SU-DHL-6 (cell line): ENCODE measurements around the gene UROC1.

Experiments
- H2AFZ ChIP-seq: fragments of 200-600 bp; sonication (generic); 2 replicates; pipeline ENCODE4 v1.6.1; 2014; ENCODE audit warnings: low read depth, mild to moderate bottlenecking, moderate library complexity, mixed read lengths, antibody characterized with exemption, low read length; ENCODE audit not compliant: severe bottlenecking
- H3F3A ChIP-seq: fragments of 200-600 bp; shearing (Covaris generic); 2 replicates; pipeline ENCODE4 v1.6.0; 2016; ENCODE audit warnings: antibody characterized with exemption, mild to moderate bottlenecking; ENCODE audit not compliant: insufficient read depth
- H3K27ac ChIP-seq: fragments of 200-600 bp; sonication (generic); 2 replicates; pipeline ENCODE4 v1.5.1; 2016; ENCODE audit warnings: low read depth, mild to moderate bottlenecking, low read length, moderate library complexity, mixed read lengths
- H3K27me3 ChIP-seq: fragments of 200-600 bp; sonication (generic), shearing (Covaris generic); 2 replicates; pipeline ENCODE4 v1.6.0; 2014; ENCODE audit warnings: mild to moderate bottlenecking, low read length
- H3K36me3 ChIP-seq: fragments of 200-600 bp; sonication (generic); 2 replicates; pipeline ENCODE4 v1.6.1; 2014; ENCODE audit warnings: mild to moderate bottlenecking, low read length, mixed read lengths
- H3K4me2 ChIP-seq: fragments of 300-600, 200-600 bp; shearing (Covaris generic), sonication (generic); 2 replicates; pipeline ENCODE4 v1.6.0; 2014; ENCODE audit warnings: low read length, low read depth, mild to moderate bottlenecking; ENCODE audit not compliant: poor library complexity, severe bottlenecking
- H3K4me3 ChIP-seq: fragments of 200-600 bp; sonication (generic); 2 replicates; pipeline ENCODE4 v1.5.1; 2014; ENCODE audit warnings: antibody characterized with exemption, low read length, mild to moderate bottlenecking, mixed read lengths; ENCODE audit not compliant: insufficient read depth, poor library complexity, severe bottlenecking
- H3K79me2 ChIP-seq: fragments of 200-600 bp; sonication (generic); 2 replicates; pipeline ENCODE4 v1.6.1; 2014; ENCODE audit warnings: mild to moderate bottlenecking, low read length, moderate library complexity; ENCODE audit not compliant: insufficient read depth
- H3K9ac ChIP-seq: fragments of 200-600 bp; sonication (generic); 2 replicates; pipeline ENCODE4 v1.7.0; 2014; ENCODE audit warnings: mild to moderate bottlenecking, low read length
- H3K9me2 ChIP-seq: fragments of 200-600 bp; sonication (generic); replicated peaks from 2 replicates; pipeline ENCODE4 v1.6.1; 2014; ENCODE audit warnings: low read length; ENCODE audit not compliant: insufficient read depth
- H3K9me3 ChIP-seq: fragments of 200-600 bp; sonication (generic); 2 replicates; pipeline ENCODE4 v1.6.1; 2014; ENCODE audit warnings: low read length, mixed read lengths; ENCODE audit not compliant: insufficient read depth
- H4K20me1 ChIP-seq: fragments of 200-600 bp; sonication (generic); 2 replicates; pipeline ENCODE4 v1.6.1; 2014; ENCODE audit warnings: low read depth, mild to moderate bottlenecking, antibody characterized with exemption, low read length, moderate library complexity, mixed read lengths
- EZH2phosphoT487 ChIP-seq: fragments of 200-600 bp; sonication (generic), shearing (Covaris generic); conservative IDR thresholded peaks from 2 replicates; pipeline ENCODE4 v1.6.1; 2018; ENCODE audit warnings: mild to moderate bottlenecking, antibody characterized with exemption, low read length, moderate library complexity, mixed read lengths
- TF ChIP-seq, protein P1 (sequence below): fragments of 200-600 bp; sonication (generic); IDR thresholded peaks from one replicate; pipeline ENCODE4 v1.5.1; 2017; ENCODE audit warnings: antibody characterized with exemption, mild to moderate bottlenecking, low read length, moderate library complexity; ENCODE audit not compliant: insufficient read depth, poor library complexity, severe bottlenecking

Gene UROC1

DNA sequence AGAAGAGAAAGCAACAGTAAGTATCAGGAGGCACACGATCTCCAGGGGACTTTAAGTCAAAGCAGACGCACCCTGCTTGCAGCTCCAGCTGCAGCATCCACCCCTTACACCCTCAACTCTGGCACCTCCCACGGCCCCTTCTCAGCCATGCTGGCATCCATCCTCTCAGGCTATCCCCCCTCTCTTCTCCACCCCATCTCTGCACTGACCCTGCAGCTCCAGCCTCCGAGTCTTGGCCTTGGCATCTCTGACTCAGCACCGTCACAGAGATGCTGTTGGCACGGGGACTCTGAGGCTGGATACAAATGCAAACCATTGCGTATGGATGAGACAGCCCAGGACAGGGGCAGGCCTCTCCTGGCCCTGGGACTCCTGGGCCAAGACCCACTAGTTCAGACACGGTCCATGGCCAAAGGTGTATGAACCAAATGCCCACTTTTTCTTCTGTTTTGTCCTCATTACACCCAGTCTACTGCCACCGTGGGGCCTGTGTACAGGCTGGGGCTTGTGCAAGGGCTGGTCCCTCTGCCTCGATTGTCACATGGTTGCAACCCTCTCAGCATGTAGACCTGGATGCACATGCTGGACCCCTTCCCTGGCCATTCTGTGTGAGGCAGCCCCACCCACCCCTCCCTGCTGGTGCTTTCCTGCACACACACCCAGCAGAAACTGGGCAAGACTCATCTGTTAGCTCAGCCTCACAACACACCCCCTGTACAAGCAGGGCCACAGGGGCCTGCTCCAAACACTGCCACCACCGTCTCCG lies 23.2 kb downstream of the UROC1 start:
- Histone ChIP-seq H3K4me2 (no peak overlapping the region), H4K20me1 (no peaks in the 10 kb centered on the region), H3K9ac (no peak overlapping the region)

DNA sequence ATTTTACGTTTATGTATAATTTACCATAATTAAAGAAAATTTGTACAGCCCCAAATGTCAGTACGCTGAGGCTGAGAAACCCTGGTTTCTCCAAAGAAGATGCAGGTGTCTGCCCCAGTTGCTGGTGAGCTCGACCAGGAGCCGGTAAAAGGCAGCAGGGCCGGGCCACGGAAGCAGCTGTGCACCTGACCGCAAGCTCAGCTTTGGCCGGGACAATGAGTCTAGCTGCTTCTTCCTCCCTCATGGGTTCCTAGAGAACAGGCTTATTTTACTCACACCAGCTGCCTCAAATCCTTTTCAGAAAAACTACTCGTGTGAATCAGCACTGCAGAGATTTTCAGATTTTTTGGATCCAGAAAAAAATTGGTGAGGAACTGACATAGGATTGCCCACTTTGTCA lies 23.8 kb downstream of the UROC1 start:
- no peaks in the 10 kb centered on the region for H4K20me1 ChIP-seq
- no peaks in the 10 kb centered on the region for H3K27me3 ChIP-seq
- H3K4me2 ChIP-seq = no peak overlapping the region
- no peaks in the 10 kb centered on the region for H3K79me2 ChIP-seq
- H3K27ac ChIP-seq = no peak overlapping the region
- no peaks in the 10 kb centered on the region for H3F3A ChIP-seq
- no peaks in the 10 kb centered on the region for H3K36me3 ChIP-seq
- H3K9me3 ChIP-seq = no peaks in the 10 kb centered on the region
- H3K4me3 ChIP-seq = no peak overlapping the region
- no peak overlapping the region for H2AFZ ChIP-seq
- TF ChIP-seq, protein P1, sequence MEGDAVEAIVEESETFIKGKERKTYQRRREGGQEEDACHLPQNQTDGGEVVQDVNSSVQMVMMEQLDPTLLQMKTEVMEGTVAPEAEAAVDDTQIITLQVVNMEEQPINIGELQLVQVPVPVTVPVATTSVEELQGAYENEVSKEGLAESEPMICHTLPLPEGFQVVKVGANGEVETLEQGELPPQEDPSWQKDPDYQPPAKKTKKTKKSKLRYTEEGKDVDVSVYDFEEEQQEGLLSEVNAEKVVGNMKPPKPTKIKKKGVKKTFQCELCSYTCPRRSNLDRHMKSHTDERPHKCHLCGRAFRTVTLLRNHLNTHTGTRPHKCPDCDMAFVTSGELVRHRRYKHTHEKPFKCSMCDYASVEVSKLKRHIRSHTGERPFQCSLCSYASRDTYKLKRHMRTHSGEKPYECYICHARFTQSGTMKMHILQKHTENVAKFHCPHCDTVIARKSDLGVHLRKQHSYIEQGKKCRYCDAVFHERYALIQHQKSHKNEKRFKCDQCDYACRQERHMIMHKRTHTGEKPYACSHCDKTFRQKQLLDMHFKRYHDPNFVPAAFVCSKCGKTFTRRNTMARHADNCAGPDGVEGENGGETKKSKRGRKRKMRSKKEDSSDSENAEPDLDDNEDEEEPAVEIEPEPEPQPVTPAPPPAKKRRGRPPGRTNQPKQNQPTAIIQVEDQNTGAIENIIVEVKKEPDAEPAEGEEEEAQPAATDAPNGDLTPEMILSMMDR = no peak
- no peak overlapping the region for H3K9ac ChIP-seq
- no peaks in the 10 kb centered on the region for H3K9me2 ChIP-seq

More for the DNA sequence above, 23.2 kb downstream of the UROC1 start:
- no peaks in the 10 kb centered on the region for H3K9me2 ChIP-seq
- H2AFZ ChIP-seq = no peak overlapping the region
- no peaks in the 10 kb centered on the region for H3K36me3 ChIP-seq
- no peaks in the 10 kb centered on the region for H3K27me3 ChIP-seq
- no peaks in the 10 kb centered on the region for H3K9me3 ChIP-seq
- no peak overlapping the region for H3K27ac ChIP-seq
- TF ChIP-seq, protein P1 = no peak
- H3K4me3 ChIP-seq = no peak overlapping the region
- no peaks in the 10 kb centered on the region for H3F3A ChIP-seq
- H3K79me2 ChIP-seq = no peaks in the 10 kb centered on the region

DNA sequence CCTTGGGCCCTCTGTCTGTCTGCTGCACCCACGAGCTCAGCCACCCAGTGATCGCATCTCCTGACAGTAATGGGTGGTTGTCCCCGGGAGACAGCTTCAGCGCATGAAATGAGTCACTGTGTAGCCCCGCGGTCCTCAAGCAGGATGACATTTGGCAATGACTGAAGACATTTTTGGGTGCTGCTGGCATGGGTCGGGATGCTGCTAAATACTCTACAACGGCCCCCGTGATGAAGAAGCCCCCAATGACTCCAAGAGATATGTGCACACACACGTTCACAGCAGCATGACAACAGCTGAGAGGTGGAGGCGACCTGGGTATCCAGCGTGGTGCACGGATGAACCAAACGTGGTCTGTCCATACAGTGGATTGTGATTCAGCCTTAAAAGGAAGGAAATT lies 24.5 kb downstream of the UROC1 start:
- Histone ChIP-seq H3K36me3 (no peaks in the 10 kb centered on the region), H3K4me2 (no peak overlapping the region), H3F3A (no peaks in the 10 kb centered on the region), H3K27ac (no peak overlapping the region), H3K4me3 (no peak overlapping the region), H2AFZ (no peak overlapping the region), H4K20me1 (no peaks in the 10 kb centered on the region), H3K9me3 (no peaks in the 10 kb centered on the region), H3K9me2 (no peaks in the 10 kb centered on the region), H3K9ac (no peak overlapping the region), H3K27me3 (no peaks in the 10 kb centered on the region), H3K79me2 (no peaks in the 10 kb centered on the region)
- no peak for TF ChIP-seq EZH2phosphoT487
- TF ChIP-seq, protein P1 = no peak
